ENCODE results near the gene ZRANB1. TPM values are rescaled to one million over a fixed set of nuclear protein-coding genes. Genes with fewer than 3 reads are reported as not detected.
A peak's percentile ranks its signal among the peaks of the same experiment; 100 is the strongest.

Gene ZRANB1
- total and polyA plus RNA-seq, 2 of the 13 experiments (the other 11 are each of a cell fraction or from before 2014, with no cell fraction given) = 10.3 to 19.6 TPM

DNA sequence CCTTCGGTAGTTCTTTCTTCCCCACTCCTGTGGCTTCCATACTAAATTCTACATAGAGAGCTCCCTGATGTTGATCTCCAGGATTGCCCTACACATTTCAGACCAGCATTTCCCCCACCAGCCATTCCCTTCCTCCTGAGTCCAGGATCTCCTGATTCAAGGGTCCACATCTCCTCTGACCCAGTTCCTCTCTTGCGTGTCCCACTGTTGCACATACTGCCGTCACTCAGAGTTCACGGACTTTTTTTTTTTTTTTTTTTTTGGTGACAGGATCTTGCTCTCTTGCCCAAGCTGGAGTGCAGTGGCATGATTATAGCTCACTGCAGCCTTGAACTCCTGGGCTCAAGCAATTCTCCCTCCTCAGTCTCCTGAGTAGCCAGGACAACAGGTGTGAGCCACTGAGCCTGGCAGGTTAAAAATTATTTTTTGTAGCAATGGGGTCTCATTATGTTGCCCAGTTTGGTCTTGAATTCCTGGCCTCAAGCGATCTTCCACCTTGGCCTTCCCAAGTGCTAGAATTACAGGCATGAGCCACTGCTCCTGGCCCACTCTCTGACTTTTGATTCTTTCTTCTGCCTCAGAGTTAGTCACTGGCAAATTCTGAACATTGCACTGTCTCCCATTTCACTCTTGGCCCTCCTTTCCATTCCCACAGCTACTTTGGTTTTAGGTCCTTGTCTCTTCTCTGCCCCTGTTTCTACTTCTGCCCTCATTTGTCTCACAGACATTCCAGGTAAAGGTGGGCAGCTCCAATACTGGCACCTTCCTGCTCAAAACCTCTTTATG lies 29.6 kb upstream of the ZRANB1 start:
- in situ Hi-C loops (cut with HindIII; ENCODE audit: extremely low pct_ligation_motif_present, low pct_unique_long_range_greater_than_20kb) = no loop called here
- H3K9me3 ChIP-seq (ENCODE audit: low read length) = no peaks in the 10 kb centered on the region
- H3K4me3 ChIP-seq (replicated peaks in 1 of 3; ENCODE audit: insufficient read depth in 1 of 3, low read depth in 2 of 3, low read length in 3 of 3) = peak overlapping the region in 1 of 3 experiments; percentile 16; a peak in 1 of 6 replicates
- intact Hi-C loops (cut with micrococcal nuclease; ENCODE audit: unreplicated experiment) = loop anchor here (10.0 kb wide), 1 partner anchor 117 kb away; the partner anchor contains the start of gene EEF1AKMT2
- H4K20me1 ChIP-seq (ENCODE audit: insufficient read depth, low read length) = no peaks in the 10 kb centered on the region
- ChIA-PET POLR2A (no interaction called here), CTCF (ENCODE audit: low intra/inter-chr PET ratio, low total read pairs) (no interaction called here)
- 28% methylated on average over 5 of the region's 5 CpGs for WGBS (ENCODE audit: low lambda C conversion rate)
- peak overlapping the region; percentile 72 for H2AFZ ChIP-seq (ENCODE audit: low read length)
- H3K27me3 ChIP-seq (ENCODE audit: control insufficient read depth in 1 of 2, insufficient read depth in 2 of 2, low read length in 2 of 2) = no peaks in the 10 kb centered on the region; a peak in 1 of 5 replicates
- H3K79me2 ChIP-seq (ENCODE audit: insufficient read depth, low read length) = peaks cover 5% of the 10 kb centered on the region
- H3K4me1 ChIP-seq (ENCODE audit: insufficient read depth, low read length) = peaks cover 60% of the 10 kb centered on the region
- no peak for ATAC-seq
- FAIRE-seq = no peak
- no TSS peak for BruUV-seq (replicated peaks)
- no peak overlapping the region for H3K27ac ChIP-seq (ENCODE audit: extremely low read length, insufficient read depth, low read length)
- H3K36me3 ChIP-seq (replicated peaks in 1 of 2; ENCODE audit: control insufficient read depth in 1 of 2, insufficient read depth in 2 of 2, low read length in 2 of 2) = no peaks in the 10 kb centered on the region
- H3K4me2 ChIP-seq (ENCODE audit: low read depth, low read length) = peak overlapping the region; percentile 63
- DNase-seq (ENCODE audit: low spot score) = no peak
- no peak overlapping the region for H3K9ac ChIP-seq (ENCODE audit: insufficient read depth, low read depth, low read length)
- TF ChIP-seq NFE2L2 (IDR thresholded peaks at IDR 0.05; ENCODE audit: low read length) (no peak), HNRNPLL (IDR thresholded peaks at IDR 0.05; ENCODE audit: low read depth, low read length, poor library complexity, severe bottlenecking) (no peak), ZNF678 (CRISPR knock-in tag; IDR thresholded peaks at IDR 0.05) (no peak), ZNF329 (CRISPR knock-in tag; IDR thresholded peaks at IDR 0.05; ENCODE audit: low read depth) (no peak), GATAD1 (CRISPR knock-in tag; IDR thresholded peaks at IDR 0.05) (no peak), ZC3H13 (CRISPR knock-in tag; IDR thresholded peaks at IDR 0.05) (no peak), ARNTL (CRISPR knock-in tag; IDR thresholded peaks at IDR 0.05) (no peak), SMARCE1 (IDR thresholded peaks at IDR 0.05; ENCODE audit: borderline replicate concordance) (no peak), ZNF3 (CRISPR knock-in tag; IDR thresholded peaks at IDR 0.05) (no peak), NFE2 (CRISPR knock-in tag; IDR thresholded peaks at IDR 0.05) (no peak), ZNF558 (CRISPR knock-in tag; IDR thresholded peaks at IDR 0.05; ENCODE audit: borderline replicate concordance) (no peak), ZNF709 (CRISPR knock-in tag; IDR thresholded peaks at IDR 0.05) (no peak), SIX4 (CRISPR knock-in tag; IDR thresholded peaks at IDR 0.05) (no peak), NFRKB (IDR thresholded peaks at IDR 0.05) (no peak)
- TF ChIP-seq, protein P1, sequence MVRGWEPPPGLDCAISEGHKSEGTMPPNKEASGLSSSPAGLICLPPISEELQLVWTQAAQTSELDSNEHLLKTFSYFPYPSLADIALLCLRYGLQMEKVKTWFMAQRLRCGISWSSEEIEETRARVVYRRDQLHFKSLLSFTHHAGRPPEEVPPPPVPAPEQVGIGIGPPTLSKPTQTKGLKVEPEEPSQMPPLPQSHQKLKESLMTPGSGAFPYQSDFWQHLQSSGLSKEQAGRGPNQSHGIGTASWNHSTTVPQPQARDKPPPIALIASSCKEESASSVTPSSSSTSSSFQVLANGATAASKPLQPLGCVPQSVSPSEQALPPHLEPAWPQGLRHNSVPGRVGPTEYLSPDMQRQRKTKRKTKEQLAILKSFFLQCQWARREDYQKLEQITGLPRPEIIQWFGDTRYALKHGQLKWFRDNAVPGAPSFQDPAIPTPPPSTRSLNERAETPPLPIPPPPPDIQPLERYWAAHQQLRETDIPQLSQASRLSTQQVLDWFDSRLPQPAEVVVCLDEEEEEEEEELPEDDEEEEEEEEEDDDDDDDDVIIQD (CRISPR knock-in tag; IDR thresholded peaks at IDR 0.05; ENCODE audit: low read depth) = no peak
- TF ChIP-seq, protein P2, sequence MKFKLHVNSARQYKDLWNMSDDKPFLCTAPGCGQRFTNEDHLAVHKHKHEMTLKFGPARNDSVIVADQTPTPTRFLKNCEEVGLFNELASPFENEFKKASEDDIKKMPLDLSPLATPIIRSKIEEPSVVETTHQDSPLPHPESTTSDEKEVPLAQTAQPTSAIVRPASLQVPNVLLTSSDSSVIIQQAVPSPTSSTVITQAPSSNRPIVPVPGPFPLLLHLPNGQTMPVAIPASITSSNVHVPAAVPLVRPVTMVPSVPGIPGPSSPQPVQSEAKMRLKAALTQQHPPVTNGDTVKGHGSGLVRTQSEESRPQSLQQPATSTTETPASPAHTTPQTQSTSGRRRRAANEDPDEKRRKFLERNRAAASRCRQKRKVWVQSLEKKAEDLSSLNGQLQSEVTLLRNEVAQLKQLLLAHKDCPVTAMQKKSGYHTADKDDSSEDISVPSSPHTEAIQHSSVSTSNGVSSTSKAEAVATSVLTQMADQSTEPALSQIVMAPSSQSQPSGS (CRISPR knock-in tag; IDR thresholded peaks at IDR 0.05) = no peak
- TF ChIP-seq, protein P3, sequence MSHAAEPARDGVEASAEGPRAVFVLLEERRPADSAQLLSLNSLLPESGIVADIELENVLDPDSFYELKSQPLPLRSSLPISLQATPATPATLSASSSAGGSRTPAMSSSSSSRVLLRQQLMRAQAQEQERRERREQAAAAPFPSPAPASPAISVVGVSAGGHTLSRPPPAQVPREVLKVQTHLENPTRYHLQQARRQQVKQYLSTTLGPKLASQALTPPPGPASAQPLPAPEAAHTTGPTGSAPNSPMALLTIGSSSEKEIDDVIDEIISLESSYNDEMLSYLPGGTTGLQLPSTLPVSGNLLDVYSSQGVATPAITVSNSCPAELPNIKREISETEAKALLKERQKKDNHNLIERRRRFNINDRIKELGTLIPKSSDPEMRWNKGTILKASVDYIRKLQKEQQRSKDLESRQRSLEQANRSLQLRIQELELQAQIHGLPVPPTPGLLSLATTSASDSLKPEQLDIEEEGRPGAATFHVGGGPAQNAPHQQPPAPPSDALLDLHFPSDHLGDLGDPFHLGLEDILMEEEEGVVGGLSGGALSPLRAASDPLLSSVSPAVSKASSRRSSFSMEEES (CRISPR knock-in tag; IDR thresholded peaks at IDR 0.05) = no peak
- TF ChIP-seq, protein P4, sequence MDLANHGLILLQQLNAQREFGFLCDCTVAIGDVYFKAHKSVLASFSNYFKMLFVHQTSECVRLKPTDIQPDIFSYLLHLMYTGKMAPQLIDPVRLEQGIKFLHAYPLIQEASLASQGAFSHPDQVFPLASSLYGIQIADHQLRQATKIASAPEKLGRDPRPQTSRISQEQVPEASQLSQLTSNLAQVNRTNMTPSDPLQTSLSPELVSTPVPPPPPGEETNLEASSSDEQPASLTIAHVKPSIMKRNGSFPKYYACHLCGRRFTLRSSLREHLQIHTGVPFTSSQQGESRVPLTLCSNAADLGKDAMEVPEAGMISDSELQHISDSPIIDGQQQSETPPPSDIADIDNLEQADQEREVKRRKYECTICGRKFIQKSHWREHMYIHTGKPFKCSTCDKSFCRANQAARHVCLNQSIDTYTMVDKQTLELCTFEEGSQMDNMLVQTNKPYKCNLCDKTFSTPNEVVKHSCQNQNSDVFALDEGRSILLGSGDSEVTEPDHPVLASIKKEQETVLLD (CRISPR knock-in tag; IDR thresholded peaks at IDR 0.05; ENCODE audit: low read depth) = no peak
- TF ChIP-seq, protein P5, sequence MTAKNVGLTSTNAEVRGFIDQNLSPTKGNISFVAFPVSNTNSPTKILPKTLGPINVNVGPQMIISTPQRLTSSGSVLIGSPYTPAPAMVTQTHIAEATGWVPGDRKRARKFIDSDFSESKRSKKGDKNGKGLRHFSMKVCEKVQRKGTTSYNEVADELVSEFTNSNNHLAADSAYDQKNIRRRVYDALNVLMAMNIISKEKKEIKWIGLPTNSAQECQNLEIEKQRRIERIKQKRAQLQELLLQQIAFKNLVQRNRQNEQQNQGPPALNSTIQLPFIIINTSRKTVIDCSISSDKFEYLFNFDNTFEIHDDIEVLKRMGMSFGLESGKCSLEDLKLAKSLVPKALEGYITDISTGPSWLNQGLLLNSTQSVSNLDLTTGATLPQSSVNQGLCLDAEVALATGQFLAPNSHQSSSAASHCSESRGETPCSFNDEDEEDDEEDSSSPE (CRISPR knock-in tag; IDR thresholded peaks at IDR 0.05) = no peak

Data from HepG2 (cell line).